HepG2 (cell line): Measurements from ENCODE around the gene TMEM250. TPM values are rescaled to one million over a fixed set of nuclear protein-coding genes. Genes with fewer than 3 reads are reported as not detected.

Experiments
- DPF2 ChIP-seq: sonication (generic); formaldehyde crosslinking; IDR thresholded peaks from 2 replicates; pipeline ENCODE4 v1.4.0; 2020; ENCODE audit warnings: mild to moderate bottlenecking, low read depth, missing genetic modification reagents, borderline replicate concordance
- EED ChIP-seq: sonication (generic); formaldehyde crosslinking; IDR thresholded peaks from 2 replicates; pipeline ENCODE4 v1.5.0; 2020; ENCODE audit warnings: mild to moderate bottlenecking, missing genetic modification reagents
- NCOA1 ChIP-seq: sonication (generic); formaldehyde crosslinking; IDR thresholded peaks from 2 replicates; pipeline ENCODE4 v1.9.0; 2021; ENCODE audit warnings: missing genetic modification reagents
- SALL2 ChIP-seq: sonication (generic); formaldehyde crosslinking; IDR thresholded peaks from 2 replicates; pipeline ENCODE4 v1.8.1; 2023; ENCODE audit warnings: mild to moderate bottlenecking, missing genetic modification reagents, inconsistent platforms
- SAP130 ChIP-seq: IDR thresholded peaks from 2 replicates; pipeline ENCODE4 v1.6.1; 2016; ENCODE audit warnings: low read depth
- TOPORS ChIP-seq: sonication (generic); formaldehyde crosslinking; IDR thresholded peaks from 2 replicates; pipeline ENCODE4 v1.8.0; 2023; ENCODE audit warnings: mild to moderate bottlenecking, missing genetic modification reagents
- polyA plus RNA-seq, 8 experiments: library from polyadenylated mRNA; depleted of rRNA in 3 of 8; stranded (reverse) in 7 of 8; unstranded in 1 of 8; fragments of >200 nt; fragmentation: Illumina TruSeq in 4 of 8; extraction: Trizol in 4 of 8; gene quantifications; 2 replicates each; pipeline versions ENCODE4 v1.2.1 to v1.2.3, GENCODE V29; 2011 to 2016; ENCODE audit warnings: low read depth in 4 of 8, missing spikeins in 1 of 8, mixed read lengths in 1 of 8; ENCODE audit not compliant: insufficient read depth in 1 of 8
- total RNA-seq, 5 experiments: library from RNA; depleted of rRNA; stranded (reverse); fragments of >200 nt; fragmentation: Illumina TruSeq; extraction: Trizol; gene quantifications; 2 replicates each; pipeline ENCODE4 v1.2.3, GENCODE V29; 2016; ENCODE audit warnings: low read depth in 1 of 5
- TF ChIP-seq, protein P1 (sequence below): sonication (generic); formaldehyde crosslinking; IDR thresholded peaks from 2 replicates; pipeline ENCODE4 v1.4.0; 2020; ENCODE audit warnings: mild to moderate bottlenecking, missing genetic modification reagents
- TF ChIP-seq, protein P2 (sequence below): sonication (generic); formaldehyde crosslinking; IDR thresholded peaks from 2 replicates; pipeline ENCODE4 v1.5.0; 2020; ENCODE audit warnings: mild to moderate bottlenecking, missing genetic modification reagents, moderate library complexity
- TF ChIP-seq, protein P3 (sequence below): sonication (generic); formaldehyde crosslinking; conservative IDR thresholded peaks from 2 replicates; pipeline ENCODE4 v1.5.0; 2020; ENCODE audit warnings: missing genetic modification reagents

TMEM250 gene
- total and polyA plus RNA-seq, 2 of the 13 experiments (the other 11 are each of a cell fraction or from before 2014, with no cell fraction given), result 5.5 to 13.9 TPM

DNA sequence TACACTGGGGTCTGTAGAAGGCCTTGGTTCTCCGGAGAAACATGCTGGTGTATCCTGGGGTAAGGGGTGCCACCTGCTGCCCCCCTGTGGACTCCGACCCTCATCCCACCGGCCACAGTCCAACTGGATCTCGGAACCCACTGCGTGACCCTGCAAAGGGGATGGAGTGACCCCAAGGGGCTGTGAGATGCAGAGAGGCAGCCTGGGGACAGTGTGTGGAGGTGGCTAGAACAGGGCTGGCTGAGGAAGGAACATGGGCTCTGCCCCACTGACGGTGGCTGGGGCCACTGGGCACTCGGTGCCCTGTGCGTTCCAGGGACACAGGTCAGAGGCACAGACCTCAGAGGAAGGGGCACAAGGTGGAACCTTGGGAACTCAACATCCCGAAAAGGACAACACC, 25.9 kb downstream of the TMEM250 start (continued):
- TF ChIP-seq, protein P1, sequence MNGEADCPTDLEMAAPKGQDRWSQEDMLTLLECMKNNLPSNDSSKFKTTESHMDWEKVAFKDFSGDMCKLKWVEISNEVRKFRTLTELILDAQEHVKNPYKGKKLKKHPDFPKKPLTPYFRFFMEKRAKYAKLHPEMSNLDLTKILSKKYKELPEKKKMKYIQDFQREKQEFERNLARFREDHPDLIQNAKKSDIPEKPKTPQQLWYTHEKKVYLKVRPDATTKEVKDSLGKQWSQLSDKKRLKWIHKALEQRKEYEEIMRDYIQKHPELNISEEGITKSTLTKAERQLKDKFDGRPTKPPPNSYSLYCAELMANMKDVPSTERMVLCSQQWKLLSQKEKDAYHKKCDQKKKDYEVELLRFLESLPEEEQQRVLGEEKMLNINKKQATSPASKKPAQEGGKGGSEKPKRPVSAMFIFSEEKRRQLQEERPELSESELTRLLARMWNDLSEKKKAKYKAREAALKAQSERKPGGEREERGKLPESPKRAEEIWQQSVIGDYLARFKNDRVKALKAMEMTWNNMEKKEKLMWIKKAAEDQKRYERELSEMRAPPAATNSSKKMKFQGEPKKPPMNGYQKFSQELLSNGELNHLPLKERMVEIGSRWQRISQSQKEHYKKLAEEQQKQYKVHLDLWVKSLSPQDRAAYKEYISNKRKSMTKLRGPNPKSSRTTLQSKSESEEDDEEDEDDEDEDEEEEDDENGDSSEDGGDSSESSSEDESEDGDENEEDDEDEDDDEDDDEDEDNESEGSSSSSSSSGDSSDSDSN (CRISPR knock-in tag), result peak; percentile 25; the same call in 1 of the 2 replicates
- TF ChIP-seq SAP130 (CRISPR knock-in tag) (no peak), EED (CRISPR knock-in tag) (0 out of 2 replicates have a peak, but pooled peaks have one; percentile 39), TOPORS (CRISPR knock-in tag) (no peak), SALL2 (CRISPR knock-in tag) (no peak), NCOA1 (CRISPR knock-in tag) (no peak), DPF2 (no peak)
- TF ChIP-seq, protein P2, sequence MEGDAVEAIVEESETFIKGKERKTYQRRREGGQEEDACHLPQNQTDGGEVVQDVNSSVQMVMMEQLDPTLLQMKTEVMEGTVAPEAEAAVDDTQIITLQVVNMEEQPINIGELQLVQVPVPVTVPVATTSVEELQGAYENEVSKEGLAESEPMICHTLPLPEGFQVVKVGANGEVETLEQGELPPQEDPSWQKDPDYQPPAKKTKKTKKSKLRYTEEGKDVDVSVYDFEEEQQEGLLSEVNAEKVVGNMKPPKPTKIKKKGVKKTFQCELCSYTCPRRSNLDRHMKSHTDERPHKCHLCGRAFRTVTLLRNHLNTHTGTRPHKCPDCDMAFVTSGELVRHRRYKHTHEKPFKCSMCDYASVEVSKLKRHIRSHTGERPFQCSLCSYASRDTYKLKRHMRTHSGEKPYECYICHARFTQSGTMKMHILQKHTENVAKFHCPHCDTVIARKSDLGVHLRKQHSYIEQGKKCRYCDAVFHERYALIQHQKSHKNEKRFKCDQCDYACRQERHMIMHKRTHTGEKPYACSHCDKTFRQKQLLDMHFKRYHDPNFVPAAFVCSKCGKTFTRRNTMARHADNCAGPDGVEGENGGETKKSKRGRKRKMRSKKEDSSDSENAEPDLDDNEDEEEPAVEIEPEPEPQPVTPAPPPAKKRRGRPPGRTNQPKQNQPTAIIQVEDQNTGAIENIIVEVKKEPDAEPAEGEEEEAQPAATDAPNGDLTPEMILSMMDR (CRISPR knock-in tag), result peak; percentile 29
- TF ChIP-seq, protein P3, sequence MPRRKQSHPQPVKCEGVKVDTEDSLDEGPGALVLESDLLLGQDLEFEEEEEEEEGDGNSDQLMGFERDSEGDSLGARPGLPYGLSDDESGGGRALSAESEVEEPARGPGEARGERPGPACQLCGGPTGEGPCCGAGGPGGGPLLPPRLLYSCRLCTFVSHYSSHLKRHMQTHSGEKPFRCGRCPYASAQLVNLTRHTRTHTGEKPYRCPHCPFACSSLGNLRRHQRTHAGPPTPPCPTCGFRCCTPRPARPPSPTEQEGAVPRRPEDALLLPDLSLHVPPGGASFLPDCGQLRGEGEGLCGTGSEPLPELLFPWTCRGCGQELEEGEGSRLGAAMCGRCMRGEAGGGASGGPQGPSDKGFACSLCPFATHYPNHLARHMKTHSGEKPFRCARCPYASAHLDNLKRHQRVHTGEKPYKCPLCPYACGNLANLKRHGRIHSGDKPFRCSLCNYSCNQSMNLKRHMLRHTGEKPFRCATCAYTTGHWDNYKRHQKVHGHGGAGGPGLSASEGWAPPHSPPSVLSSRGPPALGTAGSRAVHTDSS (CRISPR knock-in tag), result no peak
